Ovary (tissue), 10 donors: ENCODE data around the gene ASF1B. TPM values are rescaled to one million over a fixed set of nuclear protein-coding genes. Genes with fewer than 3 reads are reported as not detected.
"Not testable (repeated sequence)": the region's sequence is repeated elsewhere in the genome, so short reads cannot be mapped to it uniquely, and the experiment has no call there.

Experiments used
- DNase-seq, 5 donors: peaks; one replicate each; pipeline ENCODE4 v3.0.0-alpha.2; 2019 to 2020
- H3K27ac ChIP-seq, 2 donors: fragments of 200-600 bp; one replicate each; pipeline versions ENCODE4 v1.5.1 to v1.8.0; 2019 to 2022
- H3K27me3 ChIP-seq: fragments of 200-600 bp; one replicate; pipeline ENCODE4 v1.8.0; 2022
- H3K36me3 ChIP-seq: fragments of 200-600 bp; sonication (generic); one replicate; pipeline ENCODE4 v1.5.1; 2019
- H3K4me1 ChIP-seq: one replicate; pipeline ENCODE4 v1.8.1; 2013; ENCODE audit warnings: mild to moderate bottlenecking, moderate library complexity; ENCODE audit not compliant: insufficient read depth
- H3K4me3 ChIP-seq: fragments of 200-600 bp; sonication (generic); one replicate; pipeline ENCODE4 v1.5.1; 2017
- H3K9me3 ChIP-seq, 2 donors: fragments of 200-600 bp in 1 of 2; sonication (generic) in 1 of 2; one replicate each; pipeline versions ENCODE4 v1.5.1 to v1.8.1; 2013 to 2019; ENCODE audit warnings: mild to moderate bottlenecking in 1 of 2, moderate library complexity in 1 of 2
- CTCF ChIP-seq, 3 donors: fragments of 450-650 bp in 2 of 3; fragments of 200-600 bp in 1 of 3; IDR thresholded peaks; one replicate each; pipeline versions ENCODE4 v1.5.1 to v1.8.0; 2016 to 2022; ENCODE audit warnings: antibody characterized with exemption in 3 of 3, mild to moderate bottlenecking in 1 of 3
- EP300 ChIP-seq: sonication (generic); formaldehyde crosslinking; IDR thresholded peaks from one replicate; pipeline ENCODE4 v1.6.1; 2017; ENCODE audit warnings: antibody characterized with exemption
- POLR2A ChIP-seq: fragments of 450-650 bp; IDR thresholded peaks from one replicate; pipeline ENCODE4 v1.6.1; 2017; ENCODE audit warnings: antibody characterized with exemption, mild to moderate bottlenecking, moderate library complexity
- WGBS, 3 donors: extraction: QIAGEN DNeasy Blood & Tissue Kit in 1 of 3; methylation state at CpG; one replicate each; pipeline versions ENCODE4 v1.1.5 to v1.1.7; 2013 to 2017; 5-methylcytosine and 5-hydroxymethylcytosine counted together
- intact Hi-C, 4 donors: fragments of 100-400 bp; cut with DNase I; formaldehyde crosslinking; loops; one replicate each; pipeline versions ENCODE4 v1.11.0 to v1.15.1; 2022 to 2023
- long read RNA-seq, 3 donors: library from polyadenylated mRNA in 2 of 3; unstranded in 2 of 3; transcript quantifications; one replicate each; pipeline ENCODE4 v2.0.0 and lab custom pipeline, GENCODE V29; 2021 to 2026
- polyA plus RNA-seq, 2 donors: library from polyadenylated mRNA; stranded (reverse); fragments of 200-250 nt in 1 of 2; fragments of 350-450 nt in 1 of 2; fragmentation: Illumina TruSeq in 1 of 2; extraction: RNeasy Lipid Tissue Mini Kit (QIAGEN cat#74804) in 1 of 2; gene quantifications; one replicate each; pipeline ENCODE4 v1.2.3, GENCODE V29; 2013 to 2014
- total RNA-seq, 7 donors: library from RNA; depleted of rRNA in 2 of 7; stranded (reverse); fragments of >200 nt in 2 of 7; fragmentation: NEBNext Ultra II Directional in 3 of 7; extraction: Animal tissue kit (Norgen Biotek cat#: 25700) in 3 of 7; gene quantifications; one replicate each; pipeline versions ENCODE4 v1.1.0 to v1.2.4, GENCODE V29; 2016 to 2023
- donor health status: DM: no; HTN: no; CAD: no; lungs with moderate emphysema.
- donor health status: DM: no; HTN: no; CAD: no.
- donor health status: Bipolar disorder and iron deficiency.
- donor health status: DM: yes; HTN: yes; CAD: no.
- donor health status: DM: no; HTN: no; CAD: no.
- donor health status: DM: yes; HTN: yes; CAD: no.

The ASF1B gene
- 1 to 10 TPM in 4 of 7 donors, under 1 TPM in 3; 0.12 to 4.9 (median 1.0) TPM for total RNA-seq
- polyA plus RNA-seq, result 1 to 10 TPM in 1 of 2 donors, under 1 TPM in 1; 0.99 to 1.6 TPM
- long read RNA-seq, donor 1, transcript ASF1B-201 (4 exons, 2,059 nt), result major isoform, 9 of 12 reads
- long read RNA-seq, donor 1, partial matches to known transcripts, result 0 of 12 reads
- long read RNA-seq, donor 1, other reads (novel, unspliced or antisense), result 3 of 12 reads
- long read RNA-seq, donor 2, transcript ASF1B-201 (4 exons, 2,059 nt), result major isoform, 26 of 28 reads
- long read RNA-seq, donor 2, partial matches to known transcripts, result 0 of 28 reads
- long read RNA-seq, donor 2, other reads (novel, unspliced or antisense), result 0 of 28 reads
- long read RNA-seq, donor 3, partial matches to known transcripts, result 0 of 4 reads
- long read RNA-seq, donor 3, other reads (novel, unspliced or antisense), result 0 of 4 reads

- 0 to 1% (median 0%) methylated on average over 61 to 78 of the region's 78 CpGs for WGBS, 3 donors
- Histone ChIP-seq H3K27ac (peak within 1 kb of the TSS in 1 of 2 donors; percentile 92), H3K27me3 (no peaks in the 10 kb centered on the region), H3K36me3 (no peaks in the 10 kb centered on the region), H3K4me1 (no peaks in the 10 kb centered on the region), H3K9me3 (no peaks in the 10 kb centered on the region), H3K4me3 (peak within 1 kb of the TSS; percentile 51)
- TF ChIP-seq POLR2A (peak; percentile 56), EP300 (peak; percentile 44), CTCF (IDR thresholded peaks at IDR 0.05) (peak; percentile 72 to 98 (median 96))
- intact Hi-C loops, result loop anchor here in 3 of 4 donors (5.0 to 10.0 kb wide), 2 partner anchors 52 to 64 kb away; partner anchors contain the start of genes MISP3 (in 2 of the 3) and C19orf67 (in 1 of the 3)
- DNase-seq, result peak; percentile 98 to 99 (median 99)
Observed at GRCh38 chr19:14136509-14137281, at the start of gene ASF1B. Gene ASF1B, minus strand, starts transcription at chr19:14136589. Its CDS starts 133 bp downstream, at chr19:14136456.

- DNase-seq, H3K4me3 ChIP-seq, intact Hi-C loops, H3K27ac ChIP-seq, H3K9me3 ChIP-seq, H3K4me1 ChIP-seq, H3K27me3 ChIP-seq, H3K36me3 ChIP-seq: not testable (repeated sequence)
- WGBS, 3 donors, result 95 to 100% (median 95%) methylated on average over 1 of the region's 1 CpG
Observed at GRCh38 chr19:14185691-14186090, 49.3 kb upstream of the ASF1B start.

- WGBS, 3 donors, result 94 to 98% (median 98%) methylated on average over 5 of the region's 5 CpGs
- intact Hi-C loops, result no loop called here
Observed at GRCh38 chr19:14185158-14185557, 48.8 kb upstream of the ASF1B start.

GRCh38 chr19:14183741-14184350 is 47.5 kb upstream of the ASF1B start:
- Histone ChIP-seq H3K9me3 (no peaks in the 10 kb centered on the region), H3K27ac (no peak overlapping the region), H3K36me3 (no peaks in the 10 kb centered on the region), H3K27me3 (no peaks in the 10 kb centered on the region), H3K4me3 (no peak overlapping the region), H3K4me1 (no peaks in the 10 kb centered on the region)
- intact Hi-C loops, result no loop called here
- WGBS, 3 donors, result 74 to 80% (median 77%) methylated on average over 11 to 14 of the region's 14 CpGs
- TF ChIP-seq CTCF (IDR thresholded peaks at IDR 0.05), result no peak
- TF ChIP-seq EP300, result no peak
- TF ChIP-seq POLR2A, result no peak
- DNase-seq, result no peak

More at GRCh38 chr19:14185158-14185557, 48.8 kb upstream of the ASF1B start:
- Histone ChIP-seq H3K4me1 (no peaks in the 10 kb centered on the region), H3K36me3 (no peaks in the 10 kb centered on the region), H3K4me3 (no peak overlapping the region), H3K27ac (no peak overlapping the region), H3K9me3 (no peaks in the 10 kb centered on the region), H3K27me3 (no peaks in the 10 kb centered on the region)
- DNase-seq, result no peak
- no peak for TF ChIP-seq POLR2A

- no peaks in the 10 kb centered on the region for H3K36me3 ChIP-seq
- WGBS, 3 donors, result 75 to 82% (median 76%) methylated on average over 8 of the region's 8 CpGs
- no peak overlapping the region for H3K4me3 ChIP-seq
- no peak for DNase-seq
- H3K27me3 ChIP-seq, result no peaks in the 10 kb centered on the region
- no peaks in the 10 kb centered on the region for H3K4me1 ChIP-seq
- H3K9me3 ChIP-seq, result no peaks in the 10 kb centered on the region
- no peak for TF ChIP-seq EP300
- no peak for TF ChIP-seq CTCF (IDR thresholded peaks at IDR 0.05)
- TF ChIP-seq POLR2A, result no peak
- no peak overlapping the region for H3K27ac ChIP-seq
- intact Hi-C loops, result no loop called here
Observed at GRCh38 chr19:14182476-14182875, 46.1 kb upstream of the ASF1B start.
